ENCODE data around the gene GNAQ. TPM values are rescaled to one million over a fixed set of nuclear protein-coding genes. Genes with fewer than 3 reads are reported as not detected.

Gene GNAQ
- total and polyA plus RNA-seq, 2 of the 4 experiments (the other 2 are of a cell fraction), result 23.1 to 50.7 TPM

DNA sequence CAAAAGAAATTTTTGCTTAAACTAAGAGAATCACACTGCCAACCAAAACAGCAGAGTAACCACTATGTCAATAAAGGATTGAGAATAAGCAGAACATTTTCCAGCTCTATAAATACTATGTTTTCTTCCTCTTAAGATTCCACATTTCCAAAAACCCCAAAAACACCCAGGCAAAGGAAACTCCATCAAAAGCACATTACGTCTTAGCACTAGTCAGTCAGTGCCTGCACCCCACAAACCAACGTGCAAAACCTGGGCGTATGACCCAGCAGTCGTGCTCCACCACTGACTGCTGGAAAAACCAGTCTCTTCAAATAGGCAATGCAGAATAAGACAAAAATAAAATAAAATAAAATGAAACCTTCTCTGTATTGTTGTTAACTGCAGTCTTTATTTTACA is 85.3 kb downstream of the GNAQ start (continued):
- no peak for TF ChIP-seq MAZ (IDR thresholded peaks at IDR 0.05; ENCODE audit: borderline replicate concordance, low read depth, low read length)
- no peak for TF ChIP-seq NFE2L2 (IDR thresholded peaks at IDR 0.05; ENCODE audit: low read depth, low read length)
- no peak for TF ChIP-seq CEBPB (IDR thresholded peaks at IDR 0.05; ENCODE audit: low read depth, low read length)
- no peak for TF ChIP-seq POLR2A (IDR thresholded peaks at IDR 0.05; ENCODE audit: low read depth, low read length)
- TF ChIP-seq MAFK (IDR thresholded peaks at IDR 0.05; ENCODE audit: low read depth, low read length), result no peak
- no peak for TF ChIP-seq RAD21 (IDR thresholded peaks at IDR 0.05; ENCODE audit: low read length)

DNA sequence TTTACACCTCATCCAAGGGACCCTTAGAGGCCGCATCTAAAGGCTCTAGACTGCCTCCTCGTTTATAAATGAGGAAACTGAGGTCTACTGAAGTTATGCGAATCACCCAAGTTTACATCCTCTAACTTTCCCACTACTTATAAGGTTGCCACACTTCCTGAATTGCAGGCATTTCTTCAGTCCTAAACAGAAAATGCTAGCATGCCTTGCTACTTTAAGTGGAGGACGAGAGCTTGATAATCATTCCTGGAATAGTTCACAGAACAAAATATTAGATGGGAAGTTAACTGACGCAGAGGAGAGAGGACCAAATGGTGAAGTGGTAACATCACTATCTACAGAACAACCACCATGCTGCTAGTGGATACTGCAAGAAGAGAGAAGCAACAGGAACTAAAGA is 85.8 kb downstream of the GNAQ start:
- no peak overlapping the region for H3K9ac ChIP-seq (ENCODE audit: low read depth, low read length)
- dilution Hi-C loops (cut with HindIII; ENCODE audit: low sequenced_read_pairs, unreplicated experiment) (no loop called here), in situ Hi-C loops (cut with MboI; ENCODE audit: low sequenced_read_pairs) (no loop called here), intact Hi-C loops (cut with micrococcal nuclease) (no loop called here)
- H3K9me1 ChIP-seq (ENCODE audit: insufficient read depth, low read length), result peaks cover 24% of the 10 kb centered on the region
- WGBS, 2 experiments (ENCODE audit: extremely low coverage in 2 of 2, insufficient read length in 1 of 2), result no CpG with 5 or more reads among the region's 5 CpGs
- no peak overlapping the region for H3K56ac ChIP-seq (ENCODE audit: extremely low read depth, insufficient read depth, low read length)
- peak overlapping the region; percentile 3; the same call in 1 of the 2 replicates for H3K4me2 ChIP-seq (ENCODE audit: low read depth, low read length)
- H2BK120ac ChIP-seq (ENCODE audit: low read depth, low read length), result no peak overlapping the region
- H3K4me3 ChIP-seq (ENCODE audit: insufficient read depth, low read depth, low read length), result no peak overlapping the region
- H3K23ac ChIP-seq (ENCODE audit: low read depth, low read length), result no peak overlapping the region
- H2BK15ac ChIP-seq (ENCODE audit: low read depth, low read length), result no peak overlapping the region
- H2AK5ac ChIP-seq (ENCODE audit: low read depth, low read length), result no peak overlapping the region
- no peaks in the 10 kb centered on the region for H3K36me3 ChIP-seq (ENCODE audit: control insufficient read depth, insufficient read depth, low read length)
- no peak overlapping the region for H2AK9ac ChIP-seq (replicated peaks; ENCODE audit: low read depth, low read length, poor library complexity)
- DNase-seq (peak; percentile 47), ATAC-seq (ENCODE audit: low read depth) (peak; percentile 74)
- H2AFZ ChIP-seq (replicated peaks; ENCODE audit: low read length, poor library complexity), result no peak overlapping the region
- H3K79me1 ChIP-seq (ENCODE audit: low read depth in 1 of 2, low read length in 2 of 2), result peaks cover 34 to 60% of the 10 kb centered on the region in 2 experiments
- no peak overlapping the region for H2BK20ac ChIP-seq (ENCODE audit: low read depth, low read length)
- TF ChIP-seq FOS (IDR thresholded peaks at IDR 0.05; ENCODE audit: low read depth, low read length) (no peak), CEBPB (IDR thresholded peaks at IDR 0.05; ENCODE audit: low read depth, low read length) (peak; percentile 21; the same call in 1 of the 2 replicates)
- no peak overlapping the region for H3K27ac ChIP-seq (ENCODE audit: insufficient read depth, low read length)
- peaks cover 32% of the 10 kb centered on the region; the same call in 1 of the 2 replicates for H4K20me1 ChIP-seq (ENCODE audit: insufficient read depth, low read length)
- H3K27me3 ChIP-seq (ENCODE audit: control insufficient read depth, insufficient read depth, low read length), result no peaks in the 10 kb centered on the region
- H3K4ac ChIP-seq (ENCODE audit: low read depth, low read length), result no peak overlapping the region
- H3K18ac ChIP-seq (ENCODE audit: low read depth, low read length), result no peak overlapping the region
- H4K91ac ChIP-seq (ENCODE audit: insufficient read depth, low read depth, low read length), result no peak overlapping the region
- H4K8ac ChIP-seq (ENCODE audit: low read depth in 2 of 2, low read length in 2 of 2), result no peak overlapping the region
- no peak overlapping the region for H4K5ac ChIP-seq (ENCODE audit: low read depth, low read length)
- no peak overlapping the region for H3K14ac ChIP-seq (replicated peaks; ENCODE audit: low read depth, low read length)
- no TSS peak for BruUV-seq (replicated peaks)
- ChIA-PET CTCF (no interaction called here), POLR2A (ENCODE audit: unreplicated experiment) (no interaction called here)
- peaks cover 11% of the 10 kb centered on the region for H3K4me1 ChIP-seq (ENCODE audit: control insufficient read depth, insufficient read depth, low read length)
- no peaks in the 10 kb centered on the region for H3K9me3 ChIP-seq (ENCODE audit: control insufficient read depth, insufficient read depth, low read length)
- H2BK5ac ChIP-seq (ENCODE audit: low read depth, low read length, poor library complexity, severe bottlenecking), result no peak overlapping the region

All from IMR-90 (cell line).